NCI-H2227 treated with DMSO at 0.1 percent for 48 hours (cell line): ENCODE results near the gene PRKAR1B.

Experiments used
- DNase-seq: peaks from one replicate; lab custom pipeline; 2025; lab: John Stamatoyannopoulos, UW

The PRKAR1B gene

GRCh38 chr7:509426-510130 is 217.5 kb downstream of the PRKAR1B start:
- no peak for DNase-seq

- DNase-seq, result no peak
Measured at GRCh38 chr7:508461-509170, 218.5 kb downstream of the PRKAR1B start.

- no peak for DNase-seq
Measured at GRCh38 chr7:507623-508300, 219.3 kb downstream of the PRKAR1B start.

- no peak for DNase-seq
Measured at GRCh38 chr7:506921-507622, 220.0 kb downstream of the PRKAR1B start.

GRCh38 chr7:506391-506831 is 220.7 kb downstream of the PRKAR1B start:
- DNase-seq, result no peak

- DNase-seq, result no peak
Measured at GRCh38 chr7:505171-505570, 221.9 kb downstream of the PRKAR1B start.

- no peak for DNase-seq
Measured at GRCh38 chr7:504221-505111, 222.6 kb downstream of the PRKAR1B start.

- no peak for DNase-seq
Measured at GRCh38 chr7:503575-504111, 223.4 kb downstream of the PRKAR1B start.

- no peak for DNase-seq
Measured at GRCh38 chr7:502296-502695, 224.8 kb downstream of the PRKAR1B start.

- no peak for DNase-seq
Measured at GRCh38 chr7:501526-501925, 225.6 kb downstream of the PRKAR1B start.

- DNase-seq, result no peak
Measured at GRCh38 chr7:500521-501420, 226.3 kb downstream of the PRKAR1B start.

- DNase-seq, result no peak
Measured at GRCh38 chr7:499853-500485, 227.1 kb downstream of the PRKAR1B start.
